ENCODE results near the gene ITGAE.
"Not testable (repeated sequence)": the region's sequence is repeated elsewhere in the genome, so short reads cannot be mapped to it uniquely, and the experiment has no call there.

DNA sequence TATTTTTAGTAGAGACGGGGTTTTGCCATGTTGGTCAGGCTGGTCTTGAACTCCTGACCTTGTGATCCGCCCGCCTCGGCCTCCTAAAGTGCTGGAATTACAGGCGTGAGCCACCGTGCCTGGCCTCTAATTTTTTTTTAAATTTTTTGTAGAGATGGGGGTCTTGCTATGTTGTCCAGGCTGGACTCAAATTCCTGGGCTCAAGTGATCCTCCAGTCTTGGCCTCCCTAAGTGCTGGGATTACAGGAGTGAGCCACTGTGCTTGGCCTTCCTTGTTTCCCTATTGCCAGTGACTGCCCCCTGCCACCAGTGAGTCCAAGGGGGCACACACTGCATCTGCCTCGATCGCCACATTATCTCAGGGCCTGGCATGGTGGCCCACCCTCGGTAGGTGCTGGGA lies 6.8 kb downstream of the ITGAE start:
- not testable (repeated sequence) for TF ChIP-seq CTCF (conservative IDR thresholded peaks at IDR 0.05 in 1 of 2, IDR thresholded peaks at IDR 0.05 in 1 of 2; ENCODE audit: extremely low read depth in 1 of 2, insufficient read depth in 1 of 2, low read depth in 1 of 2, low read length in 2 of 2); EZH2 (IDR thresholded peaks at IDR 0.05; ENCODE audit: borderline replicate concordance, low read length)
